A549 (cell line): ENCODE data around the gene RPS13. TPM values are rescaled to one million over a fixed set of nuclear protein-coding genes. Genes with fewer than 3 reads are reported as not detected.
"Not testable (repeated sequence)": the region's sequence is repeated elsewhere in the genome, so short reads cannot be mapped to it uniquely, and the experiment has no call there.

Experiments
- ATAC-seq, 2 experiments: fragments of 200-7000 bp in 1 of 2; fragments of >200 bp in 1 of 2; cut with Nextera tagmentation in 1 of 2; cut with Tn5 transposase in 1 of 2; 3 replicates each; pipeline versions ENCODE4 v1.8.0 to v1.9.1; 2018 to 2020; ENCODE audit warnings: mild to moderate bottlenecking in 1 of 2, moderate library complexity in 1 of 2
- CTCF ChIA-PET: fragments of 300-600 bp; sonication (Branson Sonifier 250); formaldehyde crosslinking; extraction: SDS; loops from one replicate; lab custom pipeline; 2021; ENCODE audit warnings: antibody characterized with exemption, inconsistent platforms; lab: Yijun Ruan, JAX
- POLR2A ChIA-PET: fragments of 350-600 bp; formaldehyde crosslinking; extraction: SDS; loops from one replicate; lab custom pipeline; 2021; ENCODE audit warnings: antibody characterized with exemption, inconsistent platforms; lab: Yijun Ruan, JAX
- DNase-seq, 2 experiments: peaks; one replicate each; pipeline versions ENCODE4 v3.0.0 to v3.0.0-alpha.2; 2011 to 2016; ENCODE audit warnings: low read depth in 1 of 2, low spot score in 1 of 2
- FAIRE-seq: peaks from 2 replicates; lab custom pipeline; 2011; peaks lifted over from hg19 to GRCh38; lab: Jason Lieb, UNC
- H3K27ac ChIP-seq, 2 experiments: fragments of >200 bp; sonication (Bioruptor Twin); formaldehyde crosslinking; 3 replicates each; pipeline ENCODE4 v1.5.1; 2016 to 2017
- H3K4me1 ChIP-seq: fragments of >200 bp; sonication (Bioruptor Twin); formaldehyde crosslinking; 3 replicates; pipeline ENCODE4 v1.6.1; 2016
- H3K4me2 ChIP-seq: fragments of >200 bp; sonication (Bioruptor Twin); formaldehyde crosslinking; 3 replicates; pipeline ENCODE4 v1.6.1; 2016
- H3K4me3 ChIP-seq: fragments of >200 bp; sonication (Bioruptor Twin); formaldehyde crosslinking; 3 replicates; pipeline ENCODE4 v1.5.1; 2016
- H3K9me3 ChIP-seq: fragments of >200 bp; sonication (Bioruptor Twin); formaldehyde crosslinking; 3 replicates; pipeline ENCODE4 v1.6.1; 2016
- ESRRA ChIP-seq: fragments of 150-350 bp; IDR thresholded peaks from 2 replicates; pipeline ENCODE4 v1.6.1; 2014; ENCODE audit warnings: mild to moderate bottlenecking, low read length, borderline replicate concordance
- GATA3 ChIP-seq: IDR thresholded peaks from 2 replicates; pipeline ENCODE4 v1.6.1; 2012; ENCODE audit warnings: borderline replicate concordance
- HEYL ChIP-seq: fragments of 250-450 bp; sonication (Bioruptor Pico); IDR thresholded peaks from 2 replicates; pipeline ENCODE4 v1.8.0; 2021; ENCODE audit warnings: mild to moderate bottlenecking, moderate library complexity
- HOXB5 ChIP-seq: fragments of 250-450 bp; sonication (Bioruptor Pico); IDR thresholded peaks from 2 replicates; pipeline ENCODE4 v1.5.0; 2020; ENCODE audit warnings: mild to moderate bottlenecking, moderate library complexity
- JUNB ChIP-seq: fragments of >200 bp; sonication (Bioruptor Twin); formaldehyde crosslinking; IDR thresholded peaks from 2 replicates; pipeline ENCODE4 v1.6.1; 2016
- MAZ ChIP-seq: fragments of 150-350 bp; IDR thresholded peaks from 2 replicates; pipeline ENCODE4 v1.6.1; 2014; ENCODE audit warnings: antibody characterized with exemption, low read depth, low read length, borderline replicate concordance
- NR3C1 ChIP-seq: fragments of >200 bp; sonication (Bioruptor Twin); formaldehyde crosslinking; IDR thresholded peaks from 3 replicates; pipeline ENCODE4 v1.6.1; 2017
- POLR2AphosphoS2 ChIP-seq: conservative IDR thresholded peaks from 2 replicates; pipeline ENCODE4 v1.6.1; 2012; ENCODE audit warnings: low read length, improper control_type of control experiment, inconsistent platforms
- WGBS: methylation state at CpG from one replicate; pipeline ENCODE4 v1.1.6; 2017; ENCODE audit errors: missing lambda C conversion rate; 5-methylcytosine and 5-hydroxymethylcytosine counted together
- polyA plus RNA-seq, 4 experiments: library from polyadenylated mRNA; depleted of rRNA in 3 of 4; stranded (reverse); fragments of >200 nt; fragmentation: RNase III in 1 of 4; extraction: RNeasy Plus Mini Kit Qiagen cat#74134 plus additional on column Dnase treatment in 1 of 4; gene quantifications; 2 replicates in 3 of 4; 3 replicates in 1 of 4; pipeline ENCODE4 v1.2.3, GENCODE V29; 2011 to 2017
- TF ChIP-seq, protein P1 (sequence below): fragments of >200 bp; sonication (Bioruptor Twin); formaldehyde crosslinking; IDR thresholded peaks from 3 replicates; pipeline ENCODE4 v1.5.1; 2016
- TF ChIP-seq, protein P2 (sequence below): fragments of 200-600 bp; sonication (generic); IDR thresholded peaks from 2 replicates; pipeline ENCODE4 v1.6.1; 2016; ENCODE audit warnings: antibody characterized with exemption, mild to moderate bottlenecking, moderate library complexity

The RPS13 gene
- polyA plus RNA-seq, 2 of the 4 experiments (the other 2 are of a cell fraction): 943 to 2,182 TPM

DNA sequence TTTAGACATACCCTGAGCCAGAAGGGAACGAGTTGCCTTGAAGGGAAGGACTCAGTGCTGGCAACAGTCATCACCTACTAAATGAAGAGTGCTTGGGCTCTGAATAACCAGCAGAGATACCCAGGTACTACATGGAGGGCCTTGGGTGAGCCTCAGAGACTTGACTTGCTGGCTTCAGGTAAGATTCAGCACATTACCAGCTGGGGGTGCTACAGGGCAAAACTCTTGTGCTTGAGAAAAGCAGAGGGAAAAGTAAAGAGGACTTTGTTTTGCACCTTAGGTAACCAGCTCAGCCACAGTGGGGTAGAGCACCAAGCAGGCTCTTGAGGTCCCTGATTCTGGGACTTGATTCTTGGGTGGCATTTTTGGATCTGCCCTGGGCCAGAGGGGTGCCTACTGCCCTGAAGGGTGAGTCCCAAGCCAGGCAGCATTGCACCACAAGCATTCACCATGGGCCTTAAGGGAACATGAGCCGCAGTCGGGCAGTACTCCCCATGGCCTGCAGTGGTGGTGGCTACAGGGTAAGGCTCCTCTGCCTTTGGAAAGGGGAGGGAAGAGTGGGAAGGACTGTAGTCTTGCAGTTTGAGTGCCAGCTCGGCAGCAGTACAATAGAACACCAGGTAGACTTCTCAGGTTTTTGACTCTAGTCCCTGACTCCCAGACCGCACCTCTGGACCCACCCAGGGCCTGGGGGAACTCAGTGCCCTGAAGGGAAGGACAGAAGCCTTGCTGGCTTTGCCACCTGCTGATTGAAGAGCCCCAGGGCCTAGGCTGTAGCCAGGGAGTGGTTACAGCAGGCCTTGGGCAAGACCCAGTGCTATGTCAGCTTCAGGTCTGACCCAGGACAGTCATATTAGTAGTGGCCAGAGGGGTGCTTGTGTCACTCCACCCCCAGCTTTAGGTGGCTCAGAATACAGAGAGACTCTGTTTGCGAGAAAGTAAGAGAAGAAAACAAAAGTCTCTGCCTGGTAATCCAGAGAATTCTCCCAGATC lies 40.5 kb downstream of the RPS13 start:
- Histone ChIP-seq H3K4me3 (no peak overlapping the region), H3K4me1 (no peaks in the 10 kb centered on the region), H3K9me3 (no peaks in the 10 kb centered on the region), H3K4me2 (no peak overlapping the region), H3K27ac (no peak overlapping the region)
- ChIA-PET CTCF (interaction anchor here (0.9 to 1.5 kb wide), 3 partner anchors 11 to 48 kb away, joined by 4 to 6 read pairs (median 4); no protein-coding TSS in a partner anchor), POLR2A (no interaction called here)
- no peak for FAIRE-seq
- peak; percentile 34 to 65; a peak in 4 of 6 replicates for ATAC-seq
- TF ChIP-seq POLR2AphosphoS2: no peak
- TF ChIP-seq ESRRA: no peak
- TF ChIP-seq HOXB5: no peak
- peak in 1 of 2 experiments; percentile 35 for DNase-seq
- WGBS: 64% methylated on average over 5 of the region's 6 CpGs

DNA sequence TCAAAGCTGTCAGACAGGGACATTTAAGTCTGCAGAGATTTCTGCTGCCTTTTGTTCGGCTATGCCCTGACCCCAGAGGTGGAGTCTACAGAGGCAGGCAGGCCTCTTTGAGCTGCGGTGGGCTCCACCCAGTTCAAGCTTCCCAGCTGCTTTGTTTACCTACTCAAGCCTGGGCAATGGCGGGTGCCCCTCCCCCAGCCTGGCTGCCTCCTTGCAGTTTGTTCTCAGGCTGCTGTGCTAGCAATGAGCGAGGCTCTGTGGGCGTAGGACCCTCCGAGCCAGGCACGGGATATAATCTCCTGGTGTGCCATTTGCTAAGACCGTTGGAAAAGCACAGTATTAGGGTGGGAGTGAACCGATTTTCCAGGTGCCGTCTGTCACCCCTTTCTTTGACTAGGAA lies 43.4 kb downstream of the RPS13 start:
- H3K27ac ChIP-seq, POLR2A ChIA-PET, H3K4me3 ChIP-seq, DNase-seq, H3K4me1 ChIP-seq, H3K9me3 ChIP-seq, FAIRE-seq, ATAC-seq, H3K4me2 ChIP-seq: not testable (repeated sequence)
- WGBS: 67% methylated on average over 10 of the region's 10 CpGs
- CTCF ChIA-PET: interaction anchor here (0.7 kb wide), 1 partner anchor 29 kb away, joined by 3 read pairs; no protein-coding TSS in a partner anchor

DNA sequence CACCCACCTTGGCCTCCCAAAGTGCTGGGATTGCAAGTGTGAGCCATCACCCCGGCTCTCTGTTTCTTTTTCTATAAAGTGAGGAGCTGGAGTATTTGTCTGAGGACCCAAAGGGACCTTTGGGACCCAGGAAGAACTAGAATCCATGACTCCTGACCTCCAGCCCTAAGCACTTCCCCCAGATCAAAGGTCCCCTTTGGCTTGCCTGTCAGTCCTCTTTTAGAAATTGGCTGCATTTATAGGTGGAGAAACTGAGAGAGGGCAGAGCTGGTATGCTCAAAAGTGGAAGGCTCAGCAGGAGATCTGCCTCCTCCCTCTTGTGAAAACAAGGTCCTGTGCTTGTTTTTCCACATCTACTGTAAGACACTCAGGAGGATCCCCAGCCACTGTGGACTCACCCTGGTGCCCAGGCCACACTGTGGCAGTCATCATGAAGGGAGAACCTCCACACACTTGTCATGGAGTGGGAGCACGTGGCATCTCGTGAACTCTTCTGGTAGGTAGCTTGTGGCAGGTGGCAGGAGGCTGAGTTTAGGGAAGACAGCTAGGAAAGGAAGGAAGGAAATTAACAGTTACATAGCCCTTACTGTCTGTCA lies 50.9 kb downstream of the RPS13 start:
- Histone ChIP-seq H3K9me3 (no peaks in the 10 kb centered on the region), H3K4me3 (no peak overlapping the region), H3K4me1 (no peaks in the 10 kb centered on the region), H3K27ac (no peak overlapping the region), H3K4me2 (no peak overlapping the region)
- ATAC-seq (peak in 1 of 2 experiments; percentile 43; a peak in 2 of 6 replicates), DNase-seq (no peak), FAIRE-seq (no peak)
- ChIA-PET POLR2A (interaction anchor here (0.5 kb wide), 1 partner anchor 9 kb away, joined by 3 read pairs; no protein-coding TSS in a partner anchor), CTCF (interaction anchor here (2.2 to 3.3 kb wide), 2 partner anchors 12 to 37 kb away, joined by 8 to 18 read pairs; partner anchors contain the start of gene PLEKHA7)
- WGBS: 78% methylated on average over 3 of the region's 3 CpGs
- TF ChIP-seq GATA3 (no peak), NR3C1 (no peak), HEYL (CRISPR knock-in tag) (no peak), MAZ (no peak), JUNB (no peak)
- TF ChIP-seq, protein P1, sequence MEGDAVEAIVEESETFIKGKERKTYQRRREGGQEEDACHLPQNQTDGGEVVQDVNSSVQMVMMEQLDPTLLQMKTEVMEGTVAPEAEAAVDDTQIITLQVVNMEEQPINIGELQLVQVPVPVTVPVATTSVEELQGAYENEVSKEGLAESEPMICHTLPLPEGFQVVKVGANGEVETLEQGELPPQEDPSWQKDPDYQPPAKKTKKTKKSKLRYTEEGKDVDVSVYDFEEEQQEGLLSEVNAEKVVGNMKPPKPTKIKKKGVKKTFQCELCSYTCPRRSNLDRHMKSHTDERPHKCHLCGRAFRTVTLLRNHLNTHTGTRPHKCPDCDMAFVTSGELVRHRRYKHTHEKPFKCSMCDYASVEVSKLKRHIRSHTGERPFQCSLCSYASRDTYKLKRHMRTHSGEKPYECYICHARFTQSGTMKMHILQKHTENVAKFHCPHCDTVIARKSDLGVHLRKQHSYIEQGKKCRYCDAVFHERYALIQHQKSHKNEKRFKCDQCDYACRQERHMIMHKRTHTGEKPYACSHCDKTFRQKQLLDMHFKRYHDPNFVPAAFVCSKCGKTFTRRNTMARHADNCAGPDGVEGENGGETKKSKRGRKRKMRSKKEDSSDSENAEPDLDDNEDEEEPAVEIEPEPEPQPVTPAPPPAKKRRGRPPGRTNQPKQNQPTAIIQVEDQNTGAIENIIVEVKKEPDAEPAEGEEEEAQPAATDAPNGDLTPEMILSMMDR: no peak
- TF ChIP-seq, protein P2, sequence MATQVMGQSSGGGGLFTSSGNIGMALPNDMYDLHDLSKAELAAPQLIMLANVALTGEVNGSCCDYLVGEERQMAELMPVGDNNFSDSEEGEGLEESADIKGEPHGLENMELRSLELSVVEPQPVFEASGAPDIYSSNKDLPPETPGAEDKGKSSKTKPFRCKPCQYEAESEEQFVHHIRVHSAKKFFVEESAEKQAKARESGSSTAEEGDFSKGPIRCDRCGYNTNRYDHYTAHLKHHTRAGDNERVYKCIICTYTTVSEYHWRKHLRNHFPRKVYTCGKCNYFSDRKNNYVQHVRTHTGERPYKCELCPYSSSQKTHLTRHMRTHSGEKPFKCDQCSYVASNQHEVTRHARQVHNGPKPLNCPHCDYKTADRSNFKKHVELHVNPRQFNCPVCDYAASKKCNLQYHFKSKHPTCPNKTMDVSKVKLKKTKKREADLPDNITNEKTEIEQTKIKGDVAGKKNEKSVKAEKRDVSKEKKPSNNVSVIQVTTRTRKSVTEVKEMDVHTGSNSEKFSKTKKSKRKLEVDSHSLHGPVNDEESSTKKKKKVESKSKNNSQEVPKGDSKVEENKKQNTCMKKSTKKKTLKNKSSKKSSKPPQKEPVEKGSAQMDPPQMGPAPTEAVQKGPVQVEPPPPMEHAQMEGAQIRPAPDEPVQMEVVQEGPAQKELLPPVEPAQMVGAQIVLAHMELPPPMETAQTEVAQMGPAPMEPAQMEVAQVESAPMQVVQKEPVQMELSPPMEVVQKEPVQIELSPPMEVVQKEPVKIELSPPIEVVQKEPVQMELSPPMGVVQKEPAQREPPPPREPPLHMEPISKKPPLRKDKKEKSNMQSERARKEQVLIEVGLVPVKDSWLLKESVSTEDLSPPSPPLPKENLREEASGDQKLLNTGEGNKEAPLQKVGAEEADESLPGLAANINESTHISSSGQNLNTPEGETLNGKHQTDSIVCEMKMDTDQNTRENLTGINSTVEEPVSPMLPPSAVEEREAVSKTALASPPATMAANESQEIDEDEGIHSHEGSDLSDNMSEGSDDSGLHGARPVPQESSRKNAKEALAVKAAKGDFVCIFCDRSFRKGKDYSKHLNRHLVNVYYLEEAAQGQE: no peak
